GM12878 (cell line): Measurements from ENCODE around the gene LCAT. TPM values are rescaled to one million over a fixed set of nuclear protein-coding genes. Genes with fewer than 3 reads are reported as not detected.

Source experiments
- BACH1 ChIP-seq: fragments of 450-650 bp; IDR thresholded peaks from 2 replicates; pipeline ENCODE4 v1.6.1; 2017; ENCODE audit warnings: mild to moderate bottlenecking, borderline replicate concordance
- BCL11A ChIP-seq: IDR thresholded peaks from 2 replicates; pipeline ENCODE4 v1.6.1; 2011; ENCODE audit warnings: low read depth, low read length
- BMI1 ChIP-seq: fragments of 450-650 bp; IDR thresholded peaks from 2 replicates; pipeline ENCODE4 v1.6.1; 2016; ENCODE audit warnings: mild to moderate bottlenecking, moderate library complexity, borderline replicate concordance
- CEBPB ChIP-seq, 2 experiments: fragments of 150-350 bp in 1 of 2; IDR thresholded peaks; 2 replicates each; pipeline ENCODE4 v1.6.1; 2012 to 2014; ENCODE audit warnings: low read depth in 2 of 2, low read length in 2 of 2, borderline replicate concordance in 1 of 2, inconsistent platforms in 1 of 2
- DPF2 ChIP-seq: fragments of 450-650 bp; IDR thresholded peaks from 2 replicates; pipeline ENCODE4 v1.6.1; 2017; ENCODE audit warnings: mild to moderate bottlenecking
- GABPA ChIP-seq: IDR thresholded peaks from 2 replicates; pipeline ENCODE4 v1.6.1; 2014; ENCODE audit warnings: antibody characterized with exemption, low read depth, mild to moderate bottlenecking, inconsistent platforms
- HDAC6 ChIP-seq: fragments of 200-600 bp; sonication (generic); IDR thresholded peaks from one replicate; pipeline ENCODE4 v1.8.0; 2017; ENCODE audit warnings: antibody characterized with exemption; ENCODE audit not compliant: unreplicated experiment
- IRF3 ChIP-seq: fragments of 450-650 bp; IDR thresholded peaks from 2 replicates; pipeline ENCODE4 v1.6.1; 2014; ENCODE audit warnings: mild to moderate bottlenecking
- JUND ChIP-seq: IDR thresholded peaks from 2 replicates; pipeline ENCODE4 v1.6.1; 2012; ENCODE audit warnings: low read depth, mild to moderate bottlenecking, low read length, improper control_type of control experiment, moderate library complexity
- MEF2A ChIP-seq: IDR thresholded peaks from 2 replicates; pipeline ENCODE4 v1.6.1; 2011; ENCODE audit warnings: low read depth, mild to moderate bottlenecking, low read length, moderate library complexity; ENCODE audit not compliant: insufficient read depth
- MEF2B ChIP-seq: fragments of 450-650 bp; IDR thresholded peaks from 2 replicates; pipeline ENCODE4 v1.6.1; 2018; ENCODE audit warnings: mild to moderate bottlenecking, moderate library complexity; ENCODE audit not compliant: partially characterized antibody, poor library complexity, severe bottlenecking
- NFIC ChIP-seq: IDR thresholded peaks from 2 replicates; pipeline ENCODE4 v1.6.1; 2012; ENCODE audit warnings: low read depth, mild to moderate bottlenecking, inconsistent platforms, low read length, moderate library complexity
- NR2C1 ChIP-seq: fragments of 450-650 bp; IDR thresholded peaks from 2 replicates; pipeline ENCODE4 v1.6.1; 2017; ENCODE audit warnings: antibody characterized with exemption, mild to moderate bottlenecking, moderate library complexity
- PAX5 ChIP-seq: IDR thresholded peaks from 2 replicates; pipeline ENCODE4 v1.6.1; 2011; ENCODE audit warnings: low read depth, low read length, borderline replicate concordance
- POLR2A ChIP-seq: IDR thresholded peaks from 2 replicates; pipeline ENCODE4 v1.6.1; 2011; ENCODE audit warnings: low read depth, mild to moderate bottlenecking, low read length
- POLR2AphosphoS5 ChIP-seq: IDR thresholded peaks from 2 replicates; pipeline ENCODE4 v1.6.1; 2011; ENCODE audit warnings: mild to moderate bottlenecking, low read length, inconsistent platforms
- SIN3A ChIP-seq: IDR thresholded peaks from 2 replicates; pipeline ENCODE4 v1.6.1; 2012; ENCODE audit warnings: low read depth, low read length, improper control_type of control experiment
- SRF ChIP-seq, 2 experiments: IDR thresholded peaks; 2 replicates each; pipeline ENCODE4 v1.6.1; 2011; ENCODE audit warnings: low read depth in 2 of 2, low read length in 2 of 2, mild to moderate bottlenecking in 1 of 2, moderate library complexity in 1 of 2
- STAT3 ChIP-seq: IDR thresholded peaks from 2 replicates; pipeline ENCODE4 v1.6.1; 2011; ENCODE audit warnings: low read depth, low read length, improper control_type of control experiment
- TCF12 ChIP-seq: IDR thresholded peaks from 2 replicates; pipeline ENCODE4 v1.6.1; 2011; ENCODE audit warnings: low read depth, mild to moderate bottlenecking, low read length
- TCF3 ChIP-seq: IDR thresholded peaks from 2 replicates; pipeline ENCODE4 v1.6.1; 2012; ENCODE audit warnings: low read depth, mild to moderate bottlenecking, low read length, borderline replicate concordance; ENCODE audit not compliant: insufficient read depth
- ZNF207 ChIP-seq: fragments of 450-650 bp; IDR thresholded peaks from 2 replicates; pipeline ENCODE4 v1.6.1; 2014; ENCODE audit warnings: antibody characterized with exemption, mild to moderate bottlenecking, borderline replicate concordance
- ZNF274 ChIP-seq: IDR thresholded peaks from one replicate; pipeline ENCODE4 v1.8.0; 2011; ENCODE audit not compliant: insufficient read length, insufficient read depth
- polyA plus RNA-seq, 11 experiments: library from polyadenylated mRNA; depleted of rRNA in 4 of 11; unstranded in 6 of 11; stranded (reverse) in 5 of 11; fragments of >200 nt; fragmentation: Nextera tagmentation in 4 of 11; fragmentation: Illumina TruSeq in 1 of 11; extraction: Ambion mirVana in 4 of 11; extraction: Trizol in 1 of 11; gene quantifications; 1 replicate in 1 of 11; 2 replicates in 10 of 11; pipeline versions ENCODE4 v1.2.1 to v1.2.3, GENCODE V29; 2011 to 2016; ENCODE audit warnings: inconsistent platforms in 2 of 11, missing spikeins in 2 of 11, low read depth in 1 of 11
- total RNA-seq, 4 experiments: library from RNA; depleted of rRNA in 3 of 4; stranded (reverse); fragments of >200 nt in 3 of 4; fragmentation: Illumina TruSeq in 1 of 4; extraction: Trizol in 1 of 4; gene quantifications; 2 replicates each; pipeline versions ENCODE4 v1.2.1 to v1.2.3, GENCODE V29; 2013 to 2021
- TF ChIP-seq, protein P1 (sequence below): fragments of 450-650 bp; IDR thresholded peaks from 2 replicates; pipeline ENCODE4 v1.6.1; 2016; ENCODE audit warnings: mild to moderate bottlenecking
- TF ChIP-seq, protein P2 (sequence below): fragments of 150-350 bp; IDR thresholded peaks from 2 replicates; pipeline ENCODE4 v1.6.1; 2014; ENCODE audit warnings: mild to moderate bottlenecking, low read depth, low read length
- TF ChIP-seq, protein P3 (sequence below): fragments of 450-650 bp; IDR thresholded peaks from 2 replicates; pipeline ENCODE4 v1.6.1; 2017; ENCODE audit warnings: antibody characterized with exemption, mild to moderate bottlenecking, moderate library complexity

LCAT gene
- total and polyA plus RNA-seq, 10 of the 15 experiments (the other 5 are each of a cell fraction or from before 2014, with no cell fraction given) = 0.61 to 11.7 (median 3.3) TPM

DNA sequence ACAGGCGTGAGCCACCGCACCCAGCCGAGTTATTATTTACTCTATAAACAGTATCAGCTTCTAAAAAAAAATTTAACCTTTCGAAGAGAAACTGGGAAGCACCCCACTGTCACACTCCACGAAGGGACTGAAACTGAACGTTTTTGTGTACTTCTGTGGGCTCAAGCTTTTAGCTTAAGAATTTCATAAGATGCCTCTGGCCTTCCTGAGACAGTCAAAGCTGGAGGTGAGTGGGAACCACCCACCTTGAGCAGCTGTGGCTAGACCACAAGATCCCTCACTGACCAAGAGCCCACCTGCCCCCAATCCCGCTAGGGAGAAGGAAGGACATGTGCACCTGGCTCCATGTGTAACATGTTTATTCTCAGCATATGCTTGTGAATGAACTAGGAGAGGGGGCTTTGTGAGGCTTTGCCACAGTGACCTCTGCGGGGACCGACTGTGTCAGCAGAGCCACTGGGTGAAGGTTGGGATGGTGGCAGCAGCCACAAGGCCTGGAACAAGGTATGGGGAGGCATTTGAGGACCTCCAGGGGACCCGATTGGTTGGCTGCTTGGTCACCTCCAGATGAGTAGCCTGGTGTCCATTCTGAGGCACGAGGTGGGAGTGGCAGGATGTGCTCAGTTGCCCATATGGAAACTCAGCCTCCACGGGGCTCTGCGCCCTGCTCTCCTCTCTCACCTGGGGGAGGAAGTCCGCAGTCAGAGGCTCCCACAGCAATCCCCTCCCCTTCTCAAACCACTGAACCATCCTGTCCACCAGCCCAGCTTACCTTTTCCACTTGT lies 31.6 kb upstream of the LCAT start (continued):
- TF ChIP-seq POLR2A (no peak), CEBPB (IDR thresholded peaks at IDR 0.05; ENCODE audit: borderline replicate concordance in 1 of 2, low read depth in 2 of 2, low read length in 2 of 2) (no peak), ZNF274 (no peak), BCL11A (peak; percentile 72), NR2C1 (no peak), IRF3 (no peak), BACH1 (no peak), NFIC (peak; percentile 79), DPF2 (no peak), TCF12 (peak; percentile 94), MEF2B (no peak), ZNF207 (no peak), SRF (IDR thresholded peaks at IDR 0.05; ENCODE audit: low read depth in 2 of 2, low read length in 2 of 2) (no peak), POLR2AphosphoS5 (no peak), GABPA (no peak), STAT3 (no peak), JUND (no peak), HDAC6 (no peak), PAX5 (peak; percentile 52; the same call in 1 of the 2 replicates), BMI1 (no peak), SIN3A (no peak), MEF2A (peak; percentile 57), TCF3 (peak; percentile 89)
- TF ChIP-seq, protein P1, sequence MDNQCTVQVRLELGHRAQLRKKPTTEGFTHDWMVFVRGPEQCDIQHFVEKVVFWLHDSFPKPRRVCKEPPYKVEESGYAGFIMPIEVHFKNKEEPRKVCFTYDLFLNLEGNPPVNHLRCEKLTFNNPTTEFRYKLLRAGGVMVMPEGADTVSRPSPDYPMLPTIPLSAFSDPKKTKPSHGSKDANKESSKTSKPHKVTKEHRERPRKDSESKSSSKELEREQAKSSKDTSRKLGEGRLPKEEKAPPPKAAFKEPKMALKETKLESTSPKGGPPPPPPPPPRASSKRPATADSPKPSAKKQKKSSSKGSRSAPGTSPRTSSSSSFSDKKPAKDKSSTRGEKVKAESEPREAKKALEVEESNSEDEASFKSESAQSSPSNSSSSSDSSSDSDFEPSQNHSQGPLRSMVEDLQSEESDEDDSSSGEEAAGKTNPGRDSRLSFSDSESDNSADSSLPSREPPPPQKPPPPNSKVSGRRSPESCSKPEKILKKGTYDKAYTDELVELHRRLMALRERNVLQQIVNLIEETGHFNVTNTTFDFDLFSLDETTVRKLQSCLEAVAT = no peak
- TF ChIP-seq, protein P2, sequence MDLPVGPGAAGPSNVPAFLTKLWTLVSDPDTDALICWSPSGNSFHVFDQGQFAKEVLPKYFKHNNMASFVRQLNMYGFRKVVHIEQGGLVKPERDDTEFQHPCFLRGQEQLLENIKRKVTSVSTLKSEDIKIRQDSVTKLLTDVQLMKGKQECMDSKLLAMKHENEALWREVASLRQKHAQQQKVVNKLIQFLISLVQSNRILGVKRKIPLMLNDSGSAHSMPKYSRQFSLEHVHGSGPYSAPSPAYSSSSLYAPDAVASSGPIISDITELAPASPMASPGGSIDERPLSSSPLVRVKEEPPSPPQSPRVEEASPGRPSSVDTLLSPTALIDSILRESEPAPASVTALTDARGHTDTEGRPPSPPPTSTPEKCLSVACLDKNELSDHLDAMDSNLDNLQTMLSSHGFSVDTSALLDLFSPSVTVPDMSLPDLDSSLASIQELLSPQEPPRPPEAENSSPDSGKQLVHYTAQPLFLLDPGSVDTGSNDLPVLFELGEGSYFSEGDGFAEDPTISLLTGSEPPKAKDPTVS = no peak
- TF ChIP-seq, protein P3, sequence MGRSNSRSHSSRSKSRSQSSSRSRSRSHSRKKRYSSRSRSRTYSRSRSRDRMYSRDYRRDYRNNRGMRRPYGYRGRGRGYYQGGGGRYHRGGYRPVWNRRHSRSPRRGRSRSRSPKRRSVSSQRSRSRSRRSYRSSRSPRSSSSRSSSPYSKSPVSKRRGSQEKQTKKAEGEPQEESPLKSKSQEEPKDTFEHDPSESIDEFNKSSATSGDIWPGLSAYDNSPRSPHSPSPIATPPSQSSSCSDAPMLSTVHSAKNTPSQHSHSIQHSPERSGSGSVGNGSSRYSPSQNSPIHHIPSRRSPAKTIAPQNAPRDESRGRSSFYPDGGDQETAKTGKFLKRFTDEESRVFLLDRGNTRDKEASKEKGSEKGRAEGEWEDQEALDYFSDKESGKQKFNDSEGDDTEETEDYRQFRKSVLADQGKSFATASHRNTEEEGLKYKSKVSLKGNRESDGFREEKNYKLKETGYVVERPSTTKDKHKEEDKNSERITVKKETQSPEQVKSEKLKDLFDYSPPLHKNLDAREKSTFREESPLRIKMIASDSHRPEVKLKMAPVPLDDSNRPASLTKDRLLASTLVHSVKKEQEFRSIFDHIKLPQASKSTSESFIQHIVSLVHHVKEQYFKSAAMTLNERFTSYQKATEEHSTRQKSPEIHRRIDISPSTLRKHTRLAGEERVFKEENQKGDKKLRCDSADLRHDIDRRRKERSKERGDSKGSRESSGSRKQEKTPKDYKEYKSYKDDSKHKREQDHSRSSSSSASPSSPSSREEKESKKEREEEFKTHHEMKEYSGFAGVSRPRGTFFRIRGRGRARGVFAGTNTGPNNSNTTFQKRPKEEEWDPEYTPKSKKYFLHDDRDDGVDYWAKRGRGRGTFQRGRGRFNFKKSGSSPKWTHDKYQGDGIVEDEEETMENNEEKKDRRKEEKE = no peak
